ENCODE results near the gene HOXB2. TPM values are rescaled to one million over a fixed set of nuclear protein-coding genes. Genes with fewer than 3 reads are reported as not detected.

The HOXB2 gene
- total RNA-seq, 1 donor from 2014 or later, result not detected

GRCh38 chr17:48559840-48560817 lies 15.2 kb upstream of the HOXB2 start:
- no peaks in the 10 kb centered on the region for H3K4me1 ChIP-seq
- no peak overlapping the region for H3K4me3 ChIP-seq
- H3F3A ChIP-seq (ENCODE audit: low read depth), result peaks cover 3% of the 10 kb centered on the region
- no peak overlapping the region for H3K4me2 ChIP-seq
- peaks cover 92% of the 10 kb centered on the region for H4K20me1 ChIP-seq (ENCODE audit: low read depth)
- H3K9me3 ChIP-seq (ENCODE audit: low read depth), result no peaks in the 10 kb centered on the region
- Mint-ChIP-seq H3K9me3 (peaks cover 3% of the 10 kb centered on the region), H3K27ac (no peak overlapping the region), H3K4me1 (no peaks in the 10 kb centered on the region), H3K4me3 (no peak overlapping the region), H3K27me3 (ENCODE audit: insufficient read depth, low read depth) (peaks cover 86% of the 10 kb centered on the region), H3K36me3 (no peaks in the 10 kb centered on the region)
- no peak overlapping the region for H3K27ac ChIP-seq
- TF ChIP-seq CTCF (IDR thresholded peaks at IDR 0.05) (no peak), EZH2 (IDR thresholded peaks at IDR 0.05) (peak; percentile 67), EZH2phosphoT487 (IDR thresholded peaks at IDR 0.05) (no peak)
- H3K36me3 ChIP-seq, result no peaks in the 10 kb centered on the region
- no peak for DNase-seq (ENCODE audit: low spot score)
- H3K27me3 ChIP-seq, result peaks cover 100% of the 10 kb centered on the region
- no peak overlapping the region for H3K9ac ChIP-seq
- no peak overlapping the region for H2AFZ ChIP-seq (replicated peaks)
- H3K79me2 ChIP-seq (ENCODE audit: low read depth), result no peaks in the 10 kb centered on the region

DNA sequence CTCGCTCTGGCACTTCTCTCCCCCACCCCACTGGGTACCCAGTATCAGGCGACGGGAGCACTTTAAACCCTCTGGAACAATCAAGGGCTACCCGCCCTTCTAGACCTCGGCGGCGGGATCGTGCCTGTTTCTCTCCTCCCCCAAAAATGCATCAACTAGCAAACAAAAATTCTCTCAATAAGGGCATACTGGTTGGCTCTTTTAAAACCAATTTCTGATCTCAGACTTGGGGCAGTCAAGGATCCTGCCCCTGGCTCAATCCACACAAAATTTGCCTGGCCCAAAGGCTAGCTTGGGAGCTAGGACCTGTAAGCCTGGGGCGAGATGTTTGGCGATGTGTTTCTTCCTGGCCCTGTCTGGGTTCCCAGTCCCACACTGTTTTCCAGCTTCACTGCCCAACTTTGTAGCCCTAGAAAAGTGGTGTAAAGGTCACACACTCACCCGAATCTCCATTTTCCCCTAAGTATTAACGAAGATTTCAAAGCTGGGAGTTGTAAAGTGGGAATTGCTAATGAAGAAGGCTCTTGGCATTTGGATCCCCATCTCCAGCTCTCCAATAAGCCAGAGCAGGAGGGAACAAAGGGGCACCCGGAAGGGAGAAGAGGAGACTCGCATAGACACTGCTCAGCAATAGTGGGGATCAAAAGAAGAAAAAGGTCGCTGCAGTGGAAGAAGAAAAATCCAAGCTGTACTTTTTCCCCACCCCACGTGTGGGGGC lies 14.4 kb upstream of the HOXB2 start:
- H3K4me1 ChIP-seq, result no peaks in the 10 kb centered on the region

DNA sequence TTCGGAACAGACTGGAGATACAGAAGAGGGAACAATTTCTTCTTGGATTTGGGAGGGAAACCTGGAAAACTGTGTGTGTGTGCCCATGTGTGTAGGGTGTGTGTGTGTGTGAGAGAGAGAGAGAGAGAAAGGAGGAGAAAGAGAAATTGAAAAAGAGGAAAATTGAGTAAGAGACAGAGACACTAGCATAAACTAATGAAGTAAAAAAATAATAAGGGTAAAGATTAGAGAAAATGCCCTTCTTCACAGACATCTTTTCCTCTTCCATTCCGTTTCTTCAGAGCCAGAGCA lies 13.9 kb upstream of the HOXB2 start:
- Histone ChIP-seq H3K27me3 (peaks cover 100% of the 10 kb centered on the region), H3K27ac (no peak overlapping the region), H3K9ac (no peak overlapping the region), H3K79me2 (ENCODE audit: low read depth) (no peaks in the 10 kb centered on the region), H3K4me2 (no peak overlapping the region), H3K9me3 (ENCODE audit: low read depth) (no peaks in the 10 kb centered on the region), H3K4me3 (no peak overlapping the region), H3F3A (ENCODE audit: low read depth) (peaks cover 11% of the 10 kb centered on the region), H3K4me1 (no peaks in the 10 kb centered on the region), H3K36me3 (no peaks in the 10 kb centered on the region), H4K20me1 (ENCODE audit: low read depth) (peaks cover 94% of the 10 kb centered on the region), H2AFZ (replicated peaks) (no peak overlapping the region)
- Mint-ChIP-seq H3K4me3 (no peak overlapping the region), H3K36me3 (no peaks in the 10 kb centered on the region), H3K9me3 (peaks cover 3% of the 10 kb centered on the region), H3K27me3 (ENCODE audit: insufficient read depth, low read depth) (peaks cover 97% of the 10 kb centered on the region), H3K27ac (no peak overlapping the region), H3K4me1 (no peaks in the 10 kb centered on the region)
- TF ChIP-seq EZH2 (IDR thresholded peaks at IDR 0.05) (no peak), EZH2phosphoT487 (IDR thresholded peaks at IDR 0.05) (no peak), CTCF (IDR thresholded peaks at IDR 0.05) (no peak)
- no peak for DNase-seq (ENCODE audit: low spot score)

More for the DNA sequence above, 14.4 kb upstream of the HOXB2 start:
- H3K27ac Mint-ChIP-seq, result no peak overlapping the region
- Histone ChIP-seq H3F3A (ENCODE audit: low read depth) (peaks cover 6% of the 10 kb centered on the region), H2AFZ (replicated peaks) (no peak overlapping the region), H3K9ac (no peak overlapping the region), H3K27ac (no peak overlapping the region), H3K36me3 (no peaks in the 10 kb centered on the region), H3K4me3 (no peak overlapping the region), H3K9me3 (ENCODE audit: low read depth) (no peaks in the 10 kb centered on the region), H4K20me1 (ENCODE audit: low read depth) (peaks cover 92% of the 10 kb centered on the region), H3K79me2 (ENCODE audit: low read depth) (no peaks in the 10 kb centered on the region), H3K4me2 (no peak overlapping the region), H3K27me3 (peaks cover 100% of the 10 kb centered on the region)
- no peak overlapping the region for H3K4me3 Mint-ChIP-seq
- H3K36me3 Mint-ChIP-seq, result no peaks in the 10 kb centered on the region
- H3K9me3 Mint-ChIP-seq, result peaks cover 3% of the 10 kb centered on the region
- peaks cover 94% of the 10 kb centered on the region for H3K27me3 Mint-ChIP-seq (ENCODE audit: insufficient read depth, low read depth)
- TF ChIP-seq CTCF (IDR thresholded peaks at IDR 0.05) (no peak), EZH2 (IDR thresholded peaks at IDR 0.05) (peak; percentile 73), EZH2phosphoT487 (IDR thresholded peaks at IDR 0.05) (peak; percentile 40)
- no peaks in the 10 kb centered on the region for H3K4me1 Mint-ChIP-seq
- no peak for DNase-seq (ENCODE audit: low spot score)

All from neural progenitor cell (in vitro differentiated cells).